Neural cell (in vitro differentiated cells): Measurements from ENCODE around the gene RALGPS1. TPM values are rescaled to one million over a fixed set of nuclear protein-coding genes. Genes with fewer than 3 reads are reported as not detected.

Experiments
- H2AFZ ChIP-seq: fragments of 200-600, 300-800 bp; sonication (generic), shearing (Covaris generic); 2 replicates; pipeline ENCODE4 v1.6.0; 2014; ENCODE audit warnings: low read depth, mild to moderate bottlenecking, antibody characterized with exemption, low read length, moderate library complexity
- H3F3A ChIP-seq: fragments of 200-600 bp; shearing (Covaris generic); 2 replicates; pipeline ENCODE4 v1.6.1; 2016; ENCODE audit warnings: mild to moderate bottlenecking, moderate library complexity, mixed read lengths, antibody characterized with exemption, low read length; ENCODE audit not compliant: insufficient read depth, poor library complexity, severe bottlenecking
- H3K27ac ChIP-seq: fragments of 200-600, 300-800 bp; sonication (generic), shearing (Covaris generic); 2 replicates; pipeline ENCODE4 v1.5.1; 2014; ENCODE audit warnings: mild to moderate bottlenecking, low read length, moderate library complexity
- H3K27me3 ChIP-seq: fragments of 300-800, 200-600 bp; sonication (generic), shearing (Covaris generic); 2 replicates; pipeline ENCODE4 v1.6.0; 2014; ENCODE audit warnings: mild to moderate bottlenecking, low read depth, low read length, moderate library complexity; ENCODE audit not compliant: insufficient read depth
- H3K36me3 ChIP-seq: fragments of 300-800, 200-600 bp; sonication (generic), shearing (Covaris generic); 2 replicates; pipeline ENCODE4 v1.5.1; 2014; ENCODE audit warnings: mild to moderate bottlenecking, antibody characterized with exemption, low read length, moderate library complexity; ENCODE audit not compliant: insufficient read depth
- H3K4me2 ChIP-seq: fragments of 300-800, 200-600 bp; sonication (generic), shearing (Covaris generic); 2 replicates; pipeline ENCODE4 v1.6.0; 2014; ENCODE audit warnings: mild to moderate bottlenecking, low read length
- H3K4me3 ChIP-seq: fragments of 300-800, 200-600 bp; sonication (generic), shearing (Covaris generic); 2 replicates; pipeline ENCODE4 v1.5.1; 2014; ENCODE audit warnings: mild to moderate bottlenecking, low read length, moderate library complexity
- H3K79me2 ChIP-seq: fragments of 200-600 bp; shearing (Covaris generic); replicated peaks from 2 replicates; pipeline ENCODE4 v1.6.0; 2014; ENCODE audit warnings: mild to moderate bottlenecking, low read length, moderate library complexity; ENCODE audit not compliant: insufficient read depth
- H3K9ac ChIP-seq: fragments of 300-800, 200-600 bp; sonication (generic), shearing (Covaris generic); 2 replicates; pipeline ENCODE4 v1.6.1; 2016; ENCODE audit warnings: mild to moderate bottlenecking, low read length, mixed read lengths
- H3K9me2 ChIP-seq: fragments of 200-600 bp; shearing (Covaris generic); 2 replicates; pipeline ENCODE4 v1.6.1; 2016; ENCODE audit warnings: mild to moderate bottlenecking, low read length, mixed read lengths; ENCODE audit not compliant: insufficient read depth
- H3K9me3 ChIP-seq: fragments of 200-600, 300-800 bp; sonication (generic), shearing (Covaris generic); 2 replicates; pipeline ENCODE4 v1.6.1; 2016; ENCODE audit warnings: mild to moderate bottlenecking, mixed run types, low read length, moderate library complexity, mixed read lengths
- H4K20me1 ChIP-seq: fragments of 200-600 bp; shearing (Covaris generic); 2 replicates; pipeline ENCODE4 v1.6.1; 2016; ENCODE audit warnings: mild to moderate bottlenecking, mixed run types; ENCODE audit not compliant: insufficient read depth
- EP300 ChIP-seq: fragments of 450-650 bp; conservative IDR thresholded peaks from 2 replicates; pipeline ENCODE4 v1.6.1; 2014; ENCODE audit warnings: antibody characterized with exemption, mild to moderate bottlenecking, moderate library complexity; ENCODE audit not compliant: poor library complexity, severe bottlenecking
- EZH2 ChIP-seq: fragments of 200-600, 300-800 bp; shearing (Covaris generic), sonication (generic); IDR thresholded peaks from 2 replicates; pipeline ENCODE4 v1.6.1; 2014; ENCODE audit warnings: antibody characterized with exemption, low read length, borderline replicate concordance, mild to moderate bottlenecking; ENCODE audit not compliant: insufficient read depth, poor library complexity, severe bottlenecking
- MXI1 ChIP-seq: fragments of 450-650 bp; conservative IDR thresholded peaks from 2 replicates; pipeline ENCODE4 v1.6.1; 2014; ENCODE audit warnings: antibody characterized with exemption, mild to moderate bottlenecking; ENCODE audit not compliant: poor library complexity, severe bottlenecking
- POLR2AphosphoS5 ChIP-seq: IDR thresholded peaks from 2 replicates; pipeline ENCODE4 v1.6.1; 2012
- RAD21 ChIP-seq: fragments of 450-650 bp; conservative IDR thresholded peaks from 2 replicates; pipeline ENCODE4 v1.6.1; 2014; ENCODE audit warnings: antibody characterized with exemption, mild to moderate bottlenecking, moderate library complexity
- SMC3 ChIP-seq: fragments of 450-650 bp; conservative IDR thresholded peaks from 2 replicates; pipeline ENCODE4 v1.6.1; 2014; ENCODE audit warnings: antibody characterized with exemption, mild to moderate bottlenecking, moderate library complexity; ENCODE audit not compliant: poor library complexity
- TAF1 ChIP-seq: IDR thresholded peaks from 2 replicates; pipeline ENCODE4 v1.6.1; 2012; ENCODE audit warnings: low read depth
- polyA plus RNA-seq: library from polyadenylated mRNA; depleted of rRNA; stranded (reverse); fragments of >200 nt; gene quantifications from 2 replicates; pipeline ENCODE4 v1.2.3, GENCODE V29; 2014
- TF ChIP-seq, protein P1 (sequence below): IDR thresholded peaks from 2 replicates; pipeline ENCODE4 v1.6.1; 2012; ENCODE audit warnings: borderline replicate concordance
- TF ChIP-seq, protein P2 (sequence below): fragments of 450-650 bp; IDR thresholded peaks from 2 replicates; pipeline ENCODE4 v1.5.1; 2014; ENCODE audit warnings: antibody characterized with exemption, mild to moderate bottlenecking, moderate library complexity; ENCODE audit not compliant: poor library complexity, severe bottlenecking

RALGPS1 gene
- polyA plus RNA-seq, 1 donor from 2014 or later, result 37.1 TPM

DNA sequence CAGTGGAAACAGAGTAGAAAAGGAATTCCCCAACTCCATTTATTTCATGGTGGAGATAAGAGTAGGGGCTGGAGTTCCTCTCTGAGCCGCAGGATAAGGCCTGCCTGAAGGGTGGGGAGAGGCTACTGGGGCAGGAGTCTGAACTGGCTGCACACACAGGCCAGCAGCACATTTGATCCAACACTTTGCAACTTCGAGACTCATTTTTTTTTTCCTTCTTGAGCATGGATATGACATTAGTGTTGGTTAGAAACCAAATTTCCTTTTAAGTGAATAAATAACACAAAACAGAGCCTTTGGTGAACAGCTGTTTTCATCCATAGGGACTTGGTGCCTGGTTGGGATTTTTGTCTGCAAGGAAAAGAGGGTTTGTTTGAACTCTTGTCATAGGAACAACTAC lies 76.6 kb downstream of the RALGPS1 start:
- H3K4me2 ChIP-seq, result no peak overlapping the region
- peaks cover 5% of the 10 kb centered on the region for H3K9me3 ChIP-seq
- TF ChIP-seq SMC3, result no peak
- no peak for TF ChIP-seq MXI1
- TF ChIP-seq, protein P1, sequence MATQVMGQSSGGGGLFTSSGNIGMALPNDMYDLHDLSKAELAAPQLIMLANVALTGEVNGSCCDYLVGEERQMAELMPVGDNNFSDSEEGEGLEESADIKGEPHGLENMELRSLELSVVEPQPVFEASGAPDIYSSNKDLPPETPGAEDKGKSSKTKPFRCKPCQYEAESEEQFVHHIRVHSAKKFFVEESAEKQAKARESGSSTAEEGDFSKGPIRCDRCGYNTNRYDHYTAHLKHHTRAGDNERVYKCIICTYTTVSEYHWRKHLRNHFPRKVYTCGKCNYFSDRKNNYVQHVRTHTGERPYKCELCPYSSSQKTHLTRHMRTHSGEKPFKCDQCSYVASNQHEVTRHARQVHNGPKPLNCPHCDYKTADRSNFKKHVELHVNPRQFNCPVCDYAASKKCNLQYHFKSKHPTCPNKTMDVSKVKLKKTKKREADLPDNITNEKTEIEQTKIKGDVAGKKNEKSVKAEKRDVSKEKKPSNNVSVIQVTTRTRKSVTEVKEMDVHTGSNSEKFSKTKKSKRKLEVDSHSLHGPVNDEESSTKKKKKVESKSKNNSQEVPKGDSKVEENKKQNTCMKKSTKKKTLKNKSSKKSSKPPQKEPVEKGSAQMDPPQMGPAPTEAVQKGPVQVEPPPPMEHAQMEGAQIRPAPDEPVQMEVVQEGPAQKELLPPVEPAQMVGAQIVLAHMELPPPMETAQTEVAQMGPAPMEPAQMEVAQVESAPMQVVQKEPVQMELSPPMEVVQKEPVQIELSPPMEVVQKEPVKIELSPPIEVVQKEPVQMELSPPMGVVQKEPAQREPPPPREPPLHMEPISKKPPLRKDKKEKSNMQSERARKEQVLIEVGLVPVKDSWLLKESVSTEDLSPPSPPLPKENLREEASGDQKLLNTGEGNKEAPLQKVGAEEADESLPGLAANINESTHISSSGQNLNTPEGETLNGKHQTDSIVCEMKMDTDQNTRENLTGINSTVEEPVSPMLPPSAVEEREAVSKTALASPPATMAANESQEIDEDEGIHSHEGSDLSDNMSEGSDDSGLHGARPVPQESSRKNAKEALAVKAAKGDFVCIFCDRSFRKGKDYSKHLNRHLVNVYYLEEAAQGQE, result no peak
- TF ChIP-seq, protein P2, sequence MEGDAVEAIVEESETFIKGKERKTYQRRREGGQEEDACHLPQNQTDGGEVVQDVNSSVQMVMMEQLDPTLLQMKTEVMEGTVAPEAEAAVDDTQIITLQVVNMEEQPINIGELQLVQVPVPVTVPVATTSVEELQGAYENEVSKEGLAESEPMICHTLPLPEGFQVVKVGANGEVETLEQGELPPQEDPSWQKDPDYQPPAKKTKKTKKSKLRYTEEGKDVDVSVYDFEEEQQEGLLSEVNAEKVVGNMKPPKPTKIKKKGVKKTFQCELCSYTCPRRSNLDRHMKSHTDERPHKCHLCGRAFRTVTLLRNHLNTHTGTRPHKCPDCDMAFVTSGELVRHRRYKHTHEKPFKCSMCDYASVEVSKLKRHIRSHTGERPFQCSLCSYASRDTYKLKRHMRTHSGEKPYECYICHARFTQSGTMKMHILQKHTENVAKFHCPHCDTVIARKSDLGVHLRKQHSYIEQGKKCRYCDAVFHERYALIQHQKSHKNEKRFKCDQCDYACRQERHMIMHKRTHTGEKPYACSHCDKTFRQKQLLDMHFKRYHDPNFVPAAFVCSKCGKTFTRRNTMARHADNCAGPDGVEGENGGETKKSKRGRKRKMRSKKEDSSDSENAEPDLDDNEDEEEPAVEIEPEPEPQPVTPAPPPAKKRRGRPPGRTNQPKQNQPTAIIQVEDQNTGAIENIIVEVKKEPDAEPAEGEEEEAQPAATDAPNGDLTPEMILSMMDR, result no peak
- TF ChIP-seq POLR2AphosphoS5, result no peak
- TF ChIP-seq EZH2, result no peak
- no peak for TF ChIP-seq RAD21
- no peak for TF ChIP-seq EP300
- no peak for TF ChIP-seq TAF1
- H3K79me2 ChIP-seq, result no peaks in the 10 kb centered on the region
- no peaks in the 10 kb centered on the region for H3K9me2 ChIP-seq
- no peak overlapping the region for H3K9ac ChIP-seq
- no peaks in the 10 kb centered on the region for H3K36me3 ChIP-seq
- H4K20me1 ChIP-seq, result no peaks in the 10 kb centered on the region
- no peak overlapping the region for H2AFZ ChIP-seq
- H3K27ac ChIP-seq, result no peak overlapping the region
- H3K27me3 ChIP-seq, result no peaks in the 10 kb centered on the region
- H3K4me3 ChIP-seq, result no peak overlapping the region
- H3F3A ChIP-seq, result no peaks in the 10 kb centered on the region

DNA sequence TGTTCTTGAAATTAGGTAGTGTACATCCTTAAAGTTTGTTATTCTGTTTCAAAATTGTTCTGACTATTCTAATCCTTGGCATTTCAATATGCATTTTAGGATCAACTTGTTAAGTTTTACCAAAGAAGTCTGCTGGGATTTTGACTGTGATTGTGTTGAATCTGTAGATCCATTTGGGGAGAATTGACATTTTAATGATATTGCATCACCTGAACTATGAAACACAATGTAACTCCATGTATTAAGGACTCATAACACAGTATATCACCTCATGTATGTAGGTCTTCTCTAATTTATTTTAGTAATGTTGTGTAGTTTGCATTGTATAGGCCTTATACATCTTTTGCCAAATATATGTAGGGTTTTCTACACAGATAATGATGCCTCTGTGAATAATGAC lies 77.8 kb downstream of the RALGPS1 start:
- Histone ChIP-seq H3F3A (no peaks in the 10 kb centered on the region), H3K79me2 (no peaks in the 10 kb centered on the region), H3K4me2 (no peak overlapping the region), H3K27me3 (no peaks in the 10 kb centered on the region), H2AFZ (no peak overlapping the region), H3K9me3 (peaks cover 5% of the 10 kb centered on the region), H3K36me3 (no peaks in the 10 kb centered on the region), H3K9ac (no peak overlapping the region), H4K20me1 (no peaks in the 10 kb centered on the region), H3K27ac (no peak overlapping the region), H3K4me3 (no peak overlapping the region), H3K9me2 (no peaks in the 10 kb centered on the region)
- TF ChIP-seq TAF1, result no peak
